Measurements from ENCODE around the gene MCRIP1. TPM values are rescaled to one million over a fixed set of nuclear protein-coding genes. Genes with fewer than 3 reads are reported as not detected.

Gene MCRIP1
- total and polyA plus RNA-seq, 2 of the 13 experiments (the other 11 are each of a cell fraction or from before 2014, with no cell fraction given), result 79.7 to 84.9 TPM

DNA sequence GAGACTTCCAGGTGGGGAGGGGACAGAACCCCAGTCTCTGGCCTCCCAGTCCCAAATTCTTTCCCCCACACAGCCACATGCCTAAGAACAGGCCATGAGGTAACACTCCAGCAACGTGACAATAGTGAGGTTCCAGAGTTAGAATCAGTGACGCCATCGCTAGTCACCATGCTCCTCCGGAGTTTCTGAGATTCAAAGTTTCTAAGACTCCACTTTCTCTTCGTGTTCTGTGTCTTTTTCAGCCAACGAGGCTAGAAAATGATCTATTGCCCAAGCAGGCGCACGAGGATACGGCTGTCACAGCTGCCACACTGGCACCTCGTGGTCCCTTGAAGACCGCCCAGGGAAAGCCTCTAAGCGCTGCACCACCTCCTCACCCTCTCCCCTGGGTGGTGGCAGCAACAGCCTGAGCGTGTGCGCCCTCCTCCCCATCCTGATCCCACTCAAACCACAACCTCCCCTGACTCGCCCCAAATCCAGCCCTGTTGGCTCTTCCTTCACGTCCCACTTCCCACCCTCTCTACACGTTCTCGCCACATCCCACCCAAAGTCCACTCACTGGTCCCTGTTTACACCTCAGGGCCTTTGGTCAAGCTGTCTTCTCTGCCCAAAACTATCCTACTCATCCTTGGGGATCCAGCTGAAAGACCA is 1.0 kb downstream of the MCRIP1 start (continued):
- TF ChIP-seq, protein P1, sequence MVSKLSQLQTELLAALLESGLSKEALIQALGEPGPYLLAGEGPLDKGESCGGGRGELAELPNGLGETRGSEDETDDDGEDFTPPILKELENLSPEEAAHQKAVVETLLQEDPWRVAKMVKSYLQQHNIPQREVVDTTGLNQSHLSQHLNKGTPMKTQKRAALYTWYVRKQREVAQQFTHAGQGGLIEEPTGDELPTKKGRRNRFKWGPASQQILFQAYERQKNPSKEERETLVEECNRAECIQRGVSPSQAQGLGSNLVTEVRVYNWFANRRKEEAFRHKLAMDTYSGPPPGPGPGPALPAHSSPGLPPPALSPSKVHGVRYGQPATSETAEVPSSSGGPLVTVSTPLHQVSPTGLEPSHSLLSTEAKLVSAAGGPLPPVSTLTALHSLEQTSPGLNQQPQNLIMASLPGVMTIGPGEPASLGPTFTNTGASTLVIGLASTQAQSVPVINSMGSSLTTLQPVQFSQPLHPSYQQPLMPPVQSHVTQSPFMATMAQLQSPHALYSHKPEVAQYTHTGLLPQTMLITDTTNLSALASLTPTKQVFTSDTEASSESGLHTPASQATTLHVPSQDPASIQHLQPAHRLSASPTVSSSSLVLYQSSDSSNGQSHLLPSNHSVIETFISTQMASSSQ (IDR thresholded peaks at IDR 0.05; ENCODE audit: low read depth), result no peak
- TF ChIP-seq, protein P1 (CRISPR knock-in tag; IDR thresholded peaks at IDR 0.05; ENCODE audit: borderline replicate concordance), result no peak
- TF ChIP-seq STAT5B (CRISPR knock-in tag; IDR thresholded peaks at IDR 0.05) (no peak), NCOA5 (CRISPR knock-in tag; IDR thresholded peaks at IDR 0.05) (no peak), ZNF660 (CRISPR knock-in tag; IDR thresholded peaks at IDR 0.05; ENCODE audit: borderline replicate concordance, low read depth) (0 out of 2 replicates have a peak, but pooled peaks have one; percentile 31), FOXK1 (CRISPR knock-in tag; IDR thresholded peaks at IDR 0.05; ENCODE audit: borderline replicate concordance, low read depth) (0 out of 2 replicates have a peak, but pooled peaks have one; percentile 11), NR2F1 (CRISPR knock-in tag; IDR thresholded peaks at IDR 0.05) (no peak), GABPB1 (CRISPR knock-in tag; IDR thresholded peaks at IDR 0.05) (no peak), ZNF33B (CRISPR knock-in tag; IDR thresholded peaks at IDR 0.05) (peak; percentile 88; the same call in 1 of the 2 replicates), GATAD2A (CRISPR knock-in tag; IDR thresholded peaks at IDR 0.05) (no peak), ZNF326 (CRISPR knock-in tag; IDR thresholded peaks at IDR 0.05; ENCODE audit: borderline replicate concordance) (no peak), KAT2B (IDR thresholded peaks at IDR 0.05; ENCODE audit: borderline replicate concordance, low read depth, low read length) (no peak), MXI1 (IDR thresholded peaks at IDR 0.05; ENCODE audit: borderline replicate concordance, low read depth, low read length) (peak; percentile 70; the same call in 1 of the 3 replicates), RFXANK (CRISPR knock-in tag; IDR thresholded peaks at IDR 0.05) (no peak), NPAS2 (CRISPR knock-in tag; IDR thresholded peaks at IDR 0.05; ENCODE audit: borderline replicate concordance) (no peak), ZNF383 (CRISPR knock-in tag; IDR thresholded peaks at IDR 0.05; ENCODE audit: borderline replicate concordance) (no peak)
- TF ChIP-seq, protein P2, sequence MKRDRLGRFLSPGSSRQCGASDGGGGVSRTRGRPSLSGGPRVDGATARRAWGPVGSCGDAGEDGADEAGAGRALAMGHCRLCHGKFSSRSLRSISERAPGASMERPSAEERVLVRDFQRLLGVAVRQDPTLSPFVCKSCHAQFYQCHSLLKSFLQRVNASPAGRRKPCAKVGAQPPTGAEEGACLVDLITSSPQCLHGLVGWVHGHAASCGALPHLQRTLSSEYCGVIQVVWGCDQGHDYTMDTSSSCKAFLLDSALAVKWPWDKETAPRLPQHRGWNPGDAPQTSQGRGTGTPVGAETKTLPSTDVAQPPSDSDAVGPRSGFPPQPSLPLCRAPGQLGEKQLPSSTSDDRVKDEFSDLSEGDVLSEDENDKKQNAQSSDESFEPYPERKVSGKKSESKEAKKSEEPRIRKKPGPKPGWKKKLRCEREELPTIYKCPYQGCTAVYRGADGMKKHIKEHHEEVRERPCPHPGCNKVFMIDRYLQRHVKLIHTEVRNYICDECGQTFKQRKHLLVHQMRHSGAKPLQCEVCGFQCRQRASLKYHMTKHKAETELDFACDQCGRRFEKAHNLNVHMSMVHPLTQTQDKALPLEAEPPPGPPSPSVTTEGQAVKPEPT (CRISPR knock-in tag; IDR thresholded peaks at IDR 0.05; ENCODE audit: low read depth), result no peak
- TF ChIP-seq, protein P3, sequence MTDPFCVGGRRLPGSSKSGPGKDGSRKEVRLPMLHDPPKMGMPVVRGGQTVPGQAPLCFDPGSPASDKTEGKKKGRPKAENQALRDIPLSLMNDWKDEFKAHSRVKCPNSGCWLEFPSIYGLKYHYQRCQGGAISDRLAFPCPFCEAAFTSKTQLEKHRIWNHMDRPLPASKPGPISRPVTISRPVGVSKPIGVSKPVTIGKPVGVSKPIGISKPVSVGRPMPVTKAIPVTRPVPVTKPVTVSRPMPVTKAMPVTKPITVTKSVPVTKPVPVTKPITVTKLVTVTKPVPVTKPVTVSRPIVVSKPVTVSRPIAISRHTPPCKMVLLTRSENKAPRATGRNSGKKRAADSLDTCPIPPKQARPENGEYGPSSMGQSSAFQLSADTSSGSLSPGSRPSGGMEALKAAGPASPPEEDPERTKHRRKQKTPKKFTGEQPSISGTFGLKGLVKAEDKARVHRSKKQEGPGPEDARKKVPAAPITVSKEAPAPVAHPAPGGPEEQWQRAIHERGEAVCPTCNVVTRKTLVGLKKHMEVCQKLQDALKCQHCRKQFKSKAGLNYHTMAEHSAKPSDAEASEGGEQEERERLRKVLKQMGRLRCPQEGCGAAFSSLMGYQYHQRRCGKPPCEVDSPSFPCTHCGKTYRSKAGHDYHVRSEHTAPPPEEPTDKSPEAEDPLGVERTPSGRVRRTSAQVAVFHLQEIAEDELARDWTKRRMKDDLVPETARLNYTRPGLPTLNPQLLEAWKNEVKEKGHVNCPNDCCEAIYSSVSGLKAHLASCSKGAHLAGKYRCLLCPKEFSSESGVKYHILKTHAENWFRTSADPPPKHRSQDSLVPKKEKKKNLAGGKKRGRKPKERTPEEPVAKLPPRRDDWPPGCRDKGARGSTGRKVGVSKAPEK (CRISPR knock-in tag; IDR thresholded peaks at IDR 0.05; ENCODE audit: borderline replicate concordance), result no peak
- TF ChIP-seq, protein P4, sequence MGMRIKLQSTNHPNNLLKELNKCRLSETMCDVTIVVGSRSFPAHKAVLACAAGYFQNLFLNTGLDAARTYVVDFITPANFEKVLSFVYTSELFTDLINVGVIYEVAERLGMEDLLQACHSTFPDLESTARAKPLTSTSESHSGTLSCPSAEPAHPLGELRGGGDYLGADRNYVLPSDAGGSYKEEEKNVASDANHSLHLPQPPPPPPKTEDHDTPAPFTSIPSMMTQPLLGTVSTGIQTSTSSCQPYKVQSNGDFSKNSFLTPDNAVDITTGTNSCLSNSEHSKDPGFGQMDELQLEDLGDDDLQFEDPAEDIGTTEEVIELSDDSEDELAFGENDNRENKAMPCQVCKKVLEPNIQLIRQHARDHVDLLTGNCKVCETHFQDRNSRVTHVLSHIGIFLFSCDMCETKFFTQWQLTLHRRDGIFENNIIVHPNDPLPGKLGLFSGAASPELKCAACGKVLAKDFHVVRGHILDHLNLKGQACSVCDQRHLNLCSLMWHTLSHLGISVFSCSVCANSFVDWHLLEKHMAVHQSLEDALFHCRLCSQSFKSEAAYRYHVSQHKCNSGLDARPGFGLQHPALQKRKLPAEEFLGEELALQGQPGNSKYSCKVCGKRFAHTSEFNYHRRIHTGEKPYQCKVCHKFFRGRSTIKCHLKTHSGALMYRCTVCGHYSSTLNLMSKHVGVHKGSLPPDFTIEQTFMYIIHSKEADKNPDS (CRISPR knock-in tag; IDR thresholded peaks at IDR 0.05), result no peak
